ENCODE data around the gene TAF6.

TAF6 gene

DNA sequence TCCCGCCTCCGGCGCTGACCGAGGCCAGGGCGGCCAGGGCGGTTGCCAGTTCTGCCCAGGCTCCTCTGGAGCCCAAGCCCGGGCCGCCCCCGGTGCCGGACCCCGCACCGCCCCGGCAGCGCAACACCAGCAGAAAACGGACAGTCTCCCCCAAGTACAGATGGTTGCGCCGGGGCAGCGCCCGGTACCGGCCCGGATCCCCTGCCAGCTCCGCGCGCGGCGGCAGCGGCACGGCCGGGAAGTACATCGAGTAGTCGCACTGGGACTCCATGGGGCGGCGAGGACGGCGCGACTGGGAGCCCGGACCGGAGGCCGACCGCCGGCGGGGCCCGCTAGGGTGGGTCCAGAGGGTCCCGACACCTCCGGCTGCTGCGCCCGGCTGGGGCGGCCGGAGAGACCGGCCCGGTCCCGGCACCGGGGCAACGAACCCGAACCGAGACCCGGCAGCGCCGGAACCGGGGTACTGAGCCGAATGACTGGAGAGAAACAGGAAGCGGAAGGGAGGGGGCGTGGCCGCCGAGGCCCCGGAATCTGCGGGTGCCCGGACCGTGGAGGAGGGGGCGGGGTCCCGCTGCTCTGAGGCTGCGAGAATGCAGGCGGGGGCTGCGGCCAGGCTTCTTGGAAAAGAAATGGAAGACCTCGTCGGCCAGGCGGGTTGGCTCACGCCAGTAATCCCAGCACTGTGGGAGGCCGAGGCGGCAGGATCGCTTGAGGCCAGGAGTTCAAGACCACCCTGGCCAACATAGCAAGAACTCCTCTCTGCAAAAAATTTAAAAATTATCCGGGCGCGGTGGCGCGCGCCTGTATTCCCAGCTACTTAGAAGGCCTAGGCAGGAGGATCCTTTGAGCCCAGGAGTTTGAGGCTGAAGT, 39.3 kb upstream of the TAF6 start, which contains the start of gene TRAPPC14:
TRAPPC14 (minus strand) TSS at position 495 of the 870 bp plus-strand sequence; CDS start at position 271, 224 bp downstream.
- peak; percentile 71 for ATAC-seq (ENCODE audit: low read depth)
- TF ChIP-seq CTCF (IDR thresholded peaks at IDR 0.05; ENCODE audit: poor library complexity, severe bottlenecking) = no peak
- Histone ChIP-seq H3K27ac (ENCODE audit: poor library complexity, severe bottlenecking) (peak within 1 kb of the TSS; percentile 71), H3K9me3 (ENCODE audit: severe bottlenecking) (no peaks in the 10 kb centered on the region), H3K27me3 (ENCODE audit: insufficient read depth, poor library complexity, severe bottlenecking) (no peaks in the 10 kb centered on the region), H3K4me3 (ENCODE audit: severe bottlenecking) (peak within 1 kb of the TSS; percentile 93), H3K4me1 (ENCODE audit: insufficient read depth, poor library complexity, severe bottlenecking) (peaks cover 4% of the 10 kb centered on the region), H3K36me3 (ENCODE audit: low read depth) (peaks cover 29% of the 10 kb centered on the region)
- peak; percentile 93 for DNase-seq (ENCODE audit: low spot score)

DNA sequence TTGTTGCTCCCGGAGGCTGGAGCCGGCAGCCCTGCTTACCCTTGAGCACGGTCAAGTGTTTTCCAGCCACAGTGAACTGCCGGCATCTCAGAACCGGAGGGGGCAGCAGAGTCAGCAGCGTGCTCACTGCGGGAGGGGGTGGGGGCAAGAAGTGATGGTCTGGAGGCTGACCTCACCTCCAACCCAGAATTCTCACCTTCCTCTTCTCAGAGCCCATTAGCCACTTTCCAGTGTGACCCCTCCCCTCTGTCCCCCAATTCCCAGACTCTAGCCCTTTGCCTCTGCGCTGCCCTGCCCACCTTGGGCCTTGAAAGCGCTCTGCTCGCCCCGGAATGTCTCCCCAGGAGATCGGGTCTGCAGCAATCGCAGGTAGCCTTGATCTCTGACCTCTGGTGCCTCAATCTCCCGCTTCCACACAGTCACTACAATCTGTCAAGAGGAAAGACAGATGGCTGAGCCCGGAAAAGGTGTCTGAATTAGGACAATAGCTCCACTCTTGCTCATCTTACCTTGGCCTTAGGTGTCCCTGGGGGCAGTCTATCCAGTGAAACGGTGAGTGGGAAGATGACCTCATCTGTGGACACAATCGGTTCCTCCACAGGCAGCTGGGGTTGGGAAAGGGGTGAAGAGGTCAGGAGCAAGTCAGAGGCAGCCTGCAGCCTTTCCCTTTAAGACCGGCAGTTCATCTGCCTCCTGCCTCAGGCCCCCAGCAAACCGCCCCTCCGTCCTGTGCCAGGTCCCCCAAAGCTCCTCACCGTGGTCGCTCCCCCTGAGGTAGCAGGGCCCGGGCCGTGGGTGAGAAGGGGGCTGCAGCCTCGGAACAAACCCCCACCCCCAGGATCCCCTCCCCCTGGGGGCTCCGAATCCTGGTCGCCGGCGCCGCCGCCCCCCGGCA, 38.4 kb upstream of the TAF6 start:
- DNase-seq (ENCODE audit: low spot score) (no peak), ATAC-seq (ENCODE audit: low read depth) (peak; percentile 69)
- Histone ChIP-seq H3K27me3 (ENCODE audit: insufficient read depth, poor library complexity, severe bottlenecking) (no peaks in the 10 kb centered on the region), H3K9me3 (ENCODE audit: severe bottlenecking) (no peaks in the 10 kb centered on the region), H3K27ac (ENCODE audit: poor library complexity, severe bottlenecking) (peak overlapping the region; percentile 71), H3K4me1 (ENCODE audit: insufficient read depth, poor library complexity, severe bottlenecking) (no peaks in the 10 kb centered on the region), H3K4me3 (ENCODE audit: severe bottlenecking) (peak overlapping the region; percentile 93), H3K36me3 (ENCODE audit: low read depth) (peaks cover 35% of the 10 kb centered on the region)
- TF ChIP-seq CTCF (IDR thresholded peaks at IDR 0.05; ENCODE audit: poor library complexity, severe bottlenecking) = peak; percentile 14

DNA sequence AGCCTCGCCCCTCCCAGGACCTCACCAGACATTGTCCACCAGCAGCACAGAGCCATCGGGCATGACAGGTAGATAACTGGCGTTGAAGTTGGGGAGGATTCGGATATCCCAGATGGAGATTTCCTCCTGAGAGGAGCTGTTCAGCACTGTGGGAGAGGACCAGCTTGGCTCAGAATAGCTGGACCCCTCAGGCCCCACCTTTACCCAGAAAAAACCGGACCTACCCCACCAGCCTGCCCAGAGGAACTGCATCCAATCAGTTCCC, 37.8 kb upstream of the TAF6 start:
- no peak for DNase-seq (ENCODE audit: low spot score)
- no peaks in the 10 kb centered on the region for H3K9me3 ChIP-seq (ENCODE audit: severe bottlenecking)
- no peak for TF ChIP-seq CTCF (IDR thresholded peaks at IDR 0.05; ENCODE audit: poor library complexity, severe bottlenecking)
- no peaks in the 10 kb centered on the region for H3K27me3 ChIP-seq (ENCODE audit: insufficient read depth, poor library complexity, severe bottlenecking)
- no peak for ATAC-seq (ENCODE audit: low read depth)
- H3K27ac ChIP-seq (ENCODE audit: poor library complexity, severe bottlenecking) = peak overlapping the region; percentile 71
- no peak overlapping the region for H3K4me3 ChIP-seq (ENCODE audit: severe bottlenecking)
- H3K36me3 ChIP-seq (ENCODE audit: low read depth) = peaks cover 41% of the 10 kb centered on the region
- H3K4me1 ChIP-seq (ENCODE audit: insufficient read depth, poor library complexity, severe bottlenecking) = no peaks in the 10 kb centered on the region

DNA sequence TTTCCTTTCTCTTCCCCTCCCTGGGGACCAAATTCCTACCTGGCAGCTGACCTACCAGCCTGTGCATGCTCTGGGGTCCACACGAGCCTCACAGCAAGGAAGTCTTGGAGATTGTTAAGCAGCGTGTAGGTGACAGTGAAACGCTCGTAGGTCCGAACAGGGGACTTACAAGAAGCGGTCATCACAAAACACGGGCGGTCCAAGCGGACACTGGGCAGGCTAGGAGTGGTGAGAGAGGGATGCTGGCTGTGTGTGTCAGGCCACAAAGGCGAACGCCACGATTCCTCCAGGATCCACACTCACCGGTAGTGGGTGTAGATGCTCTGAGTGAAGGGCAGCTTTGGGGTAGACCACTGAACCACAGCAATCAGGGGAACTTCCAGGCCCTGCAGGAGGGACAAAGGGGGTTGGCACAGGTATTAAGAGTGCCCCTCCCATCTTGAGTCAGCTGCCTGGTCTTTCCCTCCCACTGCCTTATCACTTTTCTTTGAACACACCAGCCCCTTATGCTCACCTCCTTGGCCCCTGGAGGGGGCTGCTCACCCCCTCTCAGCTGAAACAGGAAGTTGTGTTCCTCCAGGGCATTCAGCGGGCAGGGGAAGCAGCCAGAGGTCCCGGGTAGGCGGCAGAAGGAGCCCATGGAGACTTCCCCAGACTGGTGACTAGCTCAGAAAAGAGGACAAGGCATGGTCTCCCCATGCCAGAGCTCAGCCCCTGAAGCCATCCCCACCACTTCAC, 37.3 kb upstream of the TAF6 start:
- H3K27me3 ChIP-seq (ENCODE audit: insufficient read depth, poor library complexity, severe bottlenecking) = no peaks in the 10 kb centered on the region
- no peaks in the 10 kb centered on the region for H3K4me1 ChIP-seq (ENCODE audit: insufficient read depth, poor library complexity, severe bottlenecking)
- peak overlapping the region; percentile 71 for H3K27ac ChIP-seq (ENCODE audit: poor library complexity, severe bottlenecking)

More for the DNA sequence above, 37.3 kb upstream of the TAF6 start:
- no peaks in the 10 kb centered on the region for H3K9me3 ChIP-seq (ENCODE audit: severe bottlenecking)
- peaks cover 42% of the 10 kb centered on the region for H3K36me3 ChIP-seq (ENCODE audit: low read depth)
- H3K4me3 ChIP-seq (ENCODE audit: severe bottlenecking) = no peak overlapping the region
- DNase-seq (ENCODE audit: low spot score) (no peak), ATAC-seq (ENCODE audit: low read depth) (no peak)
- TF ChIP-seq CTCF (IDR thresholded peaks at IDR 0.05; ENCODE audit: poor library complexity, severe bottlenecking) = no peak
